Prostate gland (tissue), 2 donors: ENCODE data around the gene PLXNC1. TPM values are rescaled to one million over a fixed set of nuclear protein-coding genes. Genes with fewer than 3 reads are reported as not detected.

Source experiments
- DNase-seq: peaks from one replicate; pipeline ENCODE4 v3.0.0-alpha.2; 2019; ENCODE audit warnings: low spot score
- H3K27ac ChIP-seq, 2 donors: fragments of 200-600 bp; sonication (generic); 2 replicates each; pipeline ENCODE4 v1.5.1; 2017 to 2019
- H3K27me3 ChIP-seq: fragments of 200-600 bp; sonication (generic); replicated peaks from 2 replicates; pipeline ENCODE4 v1.5.1; 2019; ENCODE audit not compliant: insufficient read depth
- H3K36me3 ChIP-seq, 2 donors: fragments of 200-600 bp; sonication (generic); 1 replicate in 1 of 2; 2 replicates in 1 of 2; pipeline versions ENCODE4 v1.5.1 to v1.8.1; 2017 to 2019
- H3K4me1 ChIP-seq: fragments of 200-600 bp; sonication (generic); replicated peaks from 2 replicates; pipeline ENCODE4 v1.5.1; 2019
- H3K4me3 ChIP-seq, 2 donors: fragments of 200-600 bp; sonication (generic); 2 replicates each; pipeline ENCODE4 v1.5.1; 2017 to 2019
- H3K9me3 ChIP-seq: fragments of 200-600 bp; sonication (generic); 2 replicates; pipeline ENCODE4 v1.5.1; 2017
- CTCF ChIP-seq, 4 experiments: fragments of 200-600 bp in 2 of 4; fragments of 450-650 bp in 2 of 4; sonication (generic) in 2 of 4; IDR thresholded peaks; 1 replicate in 3 of 4; 2 replicates in 1 of 4; pipeline ENCODE4 v1.5.1; 2016 to 2019; ENCODE audit warnings: antibody characterized with exemption in 4 of 4, mild to moderate bottlenecking in 2 of 4, moderate library complexity in 2 of 4
- POLR2A ChIP-seq: fragments of 450-650 bp; IDR thresholded peaks from one replicate; pipeline ENCODE4 v1.6.1; 2016; ENCODE audit warnings: antibody characterized with exemption, mild to moderate bottlenecking
- POLR2AphosphoS5 ChIP-seq: sonication (generic); formaldehyde crosslinking; IDR thresholded peaks from one replicate; pipeline ENCODE4 v1.6.1; 2017; ENCODE audit warnings: antibody characterized with exemption
- WGBS: methylation state at CpG from one replicate; pipeline ENCODE4 v1.1.5; 2018; 5-methylcytosine and 5-hydroxymethylcytosine counted together
- intact Hi-C: fragments of 100-400 bp; cut with DNase I; formaldehyde crosslinking; loops from one replicate; pipeline ENCODE4 v1.14.2; 2022
- total RNA-seq, 2 donors: library from RNA; depleted of rRNA; stranded (reverse); fragments of >200 nt; gene quantifications; one replicate each; pipeline ENCODE4 v1.1.0, GENCODE V29; 2016

Gene PLXNC1
- total RNA-seq, 2 donors from 2014 or later, result 2.7 to 118 TPM

DNA sequence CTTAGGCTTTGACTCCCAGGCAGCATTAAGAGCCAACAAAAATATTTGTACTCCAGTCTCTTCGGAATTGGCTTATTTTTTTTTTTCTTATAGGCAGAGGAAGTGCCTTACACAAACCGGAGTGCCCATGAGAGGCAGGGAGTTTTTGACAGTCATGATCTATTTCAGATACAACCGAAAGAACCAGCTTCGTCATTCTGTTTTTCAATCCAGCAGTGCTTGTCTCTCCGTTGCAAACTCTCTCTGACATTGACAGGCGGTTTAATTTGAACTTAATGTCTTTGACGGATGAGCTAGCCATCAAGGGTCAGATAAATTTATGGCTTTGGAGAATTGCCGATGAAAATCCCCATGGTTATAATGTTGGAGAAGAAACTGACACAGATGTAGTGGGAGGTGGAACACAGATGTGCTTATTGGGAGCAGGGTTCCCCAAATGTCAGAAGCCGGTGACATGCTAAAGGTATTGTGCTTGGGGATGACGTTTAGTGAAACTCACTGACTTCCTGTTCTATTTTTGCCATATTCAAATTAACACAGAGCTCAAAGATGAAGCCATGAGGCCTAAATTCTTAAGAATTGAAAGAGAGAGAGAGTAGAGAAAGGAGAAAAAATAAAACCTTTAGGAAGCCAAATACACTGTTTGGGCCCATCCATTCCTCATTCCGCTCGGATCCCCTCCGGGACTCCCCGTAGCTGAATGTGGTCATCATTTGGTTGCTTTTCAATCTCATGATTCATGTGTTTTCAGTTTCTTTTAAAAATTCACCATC lies 59.7 kb downstream of the PLXNC1 start:
- Histone ChIP-seq H3K36me3 (no peaks in the 10 kb centered on the region), H3K4me3 (no peak overlapping the region), H3K27me3 (no peaks in the 10 kb centered on the region), H3K9me3 (no peaks in the 10 kb centered on the region), H3K4me1 (no peaks in the 10 kb centered on the region), H3K27ac (no peak overlapping the region)
- 48% methylated on average over 14 of the region's 14 CpGs for WGBS
- intact Hi-C loops, result no loop called here
- DNase-seq, result no peak
- TF ChIP-seq POLR2AphosphoS5 (no peak), CTCF (IDR thresholded peaks at IDR 0.05) (no peak), POLR2A (no peak)

DNA sequence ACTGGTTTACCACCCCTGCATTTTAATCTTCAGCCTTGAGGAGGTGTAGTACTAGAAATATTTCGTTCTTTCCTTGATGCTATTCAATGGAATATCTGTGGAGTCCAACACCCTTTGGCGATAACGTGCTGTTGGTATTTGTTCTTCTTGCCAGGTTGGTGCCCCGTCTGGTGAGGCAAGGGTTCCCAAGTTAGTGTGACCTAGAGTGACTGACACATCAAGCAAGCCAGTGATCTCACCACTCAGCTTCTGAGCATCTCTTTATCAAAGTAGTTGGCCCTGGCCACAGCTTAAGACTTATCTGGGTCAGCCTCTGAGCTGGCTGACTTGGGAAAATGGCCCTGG lies 60.2 kb downstream of the PLXNC1 start:
- TF ChIP-seq POLR2AphosphoS5, result no peak
- TF ChIP-seq CTCF (IDR thresholded peaks at IDR 0.05), result no peak
- no peak for TF ChIP-seq POLR2A
- Histone ChIP-seq H3K36me3 (no peaks in the 10 kb centered on the region), H3K4me1 (no peaks in the 10 kb centered on the region), H3K4me3 (no peak overlapping the region), H3K9me3 (no peaks in the 10 kb centered on the region), H3K27me3 (no peaks in the 10 kb centered on the region), H3K27ac (no peak overlapping the region)
- WGBS, result 95% methylated on average over 4 of the region's 4 CpGs
- DNase-seq, result no peak
- intact Hi-C loops, result no loop called here

- H3K27me3 ChIP-seq, result no peaks in the 10 kb centered on the region
- H3K4me3 ChIP-seq, result no peak overlapping the region
- intact Hi-C loops, result no loop called here
- 89% methylated on average over 8 of the region's 8 CpGs for WGBS
- no peak for DNase-seq
- H3K4me1 ChIP-seq, result no peaks in the 10 kb centered on the region
- H3K27ac ChIP-seq, result no peak overlapping the region
- TF ChIP-seq POLR2AphosphoS5, result no peak
- TF ChIP-seq CTCF (IDR thresholded peaks at IDR 0.05), result no peak
- no peak for TF ChIP-seq POLR2A
- H3K36me3 ChIP-seq, result no peaks in the 10 kb centered on the region
- H3K9me3 ChIP-seq, result no peaks in the 10 kb centered on the region
Observed at GRCh38 chr12:94209240-94209639, 60.9 kb downstream of the PLXNC1 start.

- Histone ChIP-seq H3K4me3 (no peak overlapping the region), H3K4me1 (no peaks in the 10 kb centered on the region), H3K27ac (no peak overlapping the region), H3K9me3 (no peaks in the 10 kb centered on the region), H3K27me3 (no peaks in the 10 kb centered on the region), H3K36me3 (no peaks in the 10 kb centered on the region)
- 59% methylated on average over 5 of the region's 5 CpGs for whole genome bisulfite sequencing
- no peak for TF ChIP-seq CTCF (IDR thresholded peaks at IDR 0.05)
- intact Hi-C loops, result no loop called here
- no peak for DNase-seq
Observed at GRCh38 chr12:94211021-94211420, 62.6 kb downstream of the PLXNC1 start.

GRCh38 chr12:94218233-94218632 lies 69.9 kb downstream of the PLXNC1 start:
- intact Hi-C loops, result no loop called here
- no peaks in the 10 kb centered on the region for H3K9me3 ChIP-seq
- WGBS, result 87% methylated on average over 3 of the region's 3 CpGs
- TF ChIP-seq POLR2AphosphoS5 (no peak), POLR2A (no peak), CTCF (IDR thresholded peaks at IDR 0.05) (no peak)
- H3K27ac ChIP-seq, result no peak overlapping the region
- no peaks in the 10 kb centered on the region for H3K4me1 ChIP-seq
- no peak overlapping the region for H3K4me3 ChIP-seq
- no peaks in the 10 kb centered on the region for H3K36me3 ChIP-seq
- no peaks in the 10 kb centered on the region for H3K27me3 ChIP-seq
- no peak for DNase-seq
